Measurements from ENCODE around the gene PDGFB.

Gene PDGFB

DNA sequence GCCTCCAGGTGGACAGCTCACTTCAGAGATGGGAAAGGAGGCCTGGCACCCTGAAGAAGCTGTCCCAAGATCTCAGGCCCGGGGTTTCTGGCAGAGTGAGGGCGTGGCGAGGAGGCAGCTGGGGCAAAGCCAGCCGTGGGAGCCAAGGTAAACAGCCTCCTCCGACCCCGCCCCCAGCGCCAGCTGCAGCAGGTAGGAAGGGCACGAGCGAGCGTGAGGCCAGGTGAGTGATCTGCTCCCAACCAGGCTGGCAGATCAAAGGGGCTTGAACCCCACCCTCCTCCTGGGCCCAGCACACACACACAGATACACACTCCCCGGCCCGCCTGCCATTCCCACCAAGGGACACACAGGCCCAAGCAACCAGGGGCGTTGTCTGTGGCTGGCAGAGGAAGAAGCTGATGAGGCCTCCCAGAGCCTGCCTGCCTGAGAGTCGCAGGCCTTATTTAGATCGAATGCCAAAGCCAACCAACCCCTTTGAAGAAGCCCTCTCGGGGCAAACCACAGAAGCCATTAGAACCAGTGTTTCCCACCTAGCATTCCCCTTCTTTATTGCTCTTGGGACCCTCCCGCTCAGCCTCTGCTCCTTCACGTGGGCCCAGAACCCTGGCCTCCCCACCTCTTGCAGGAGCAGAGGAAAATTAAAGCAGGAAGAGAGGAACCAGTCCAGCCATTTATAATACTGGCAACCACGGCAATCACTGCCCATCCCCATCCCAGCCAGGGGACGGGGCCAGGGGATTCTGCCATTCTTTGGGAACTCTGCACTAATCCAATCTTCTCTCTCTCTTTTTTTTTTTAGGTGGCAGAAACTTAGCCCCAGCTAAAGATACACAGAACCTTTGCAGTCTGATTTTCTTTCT is 5.0 kb downstream of the PDGFB start:
- no peak for DNase-seq (ENCODE audit: low spot score)

DNA sequence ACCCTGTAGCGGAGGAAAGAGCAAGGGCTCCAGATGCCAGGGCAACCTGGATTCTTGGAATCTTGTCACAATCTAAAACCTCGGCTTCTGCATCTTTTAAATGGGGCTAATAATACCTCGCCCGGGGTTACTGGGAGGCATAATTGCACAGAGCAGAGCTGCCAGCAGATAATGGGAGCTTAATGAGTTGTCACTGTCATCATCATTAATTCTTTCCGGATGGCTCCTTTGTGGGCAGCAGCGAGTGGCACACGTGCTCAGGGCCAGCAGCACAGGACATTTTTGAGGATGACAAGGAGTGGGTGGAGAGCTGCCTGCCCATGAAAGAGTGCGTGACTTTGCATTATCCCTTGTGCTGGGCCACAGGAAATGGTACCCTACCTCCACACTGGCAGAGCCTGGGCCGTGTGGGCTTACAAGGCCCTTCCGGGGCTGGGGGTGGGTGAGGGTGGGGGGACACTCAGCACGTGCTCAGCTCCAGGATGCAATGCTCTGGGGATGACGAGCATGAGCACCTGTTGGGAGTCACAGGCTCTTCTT is 5.7 kb downstream of the PDGFB start:
- no peak for DNase-seq (ENCODE audit: low spot score)

DNA sequence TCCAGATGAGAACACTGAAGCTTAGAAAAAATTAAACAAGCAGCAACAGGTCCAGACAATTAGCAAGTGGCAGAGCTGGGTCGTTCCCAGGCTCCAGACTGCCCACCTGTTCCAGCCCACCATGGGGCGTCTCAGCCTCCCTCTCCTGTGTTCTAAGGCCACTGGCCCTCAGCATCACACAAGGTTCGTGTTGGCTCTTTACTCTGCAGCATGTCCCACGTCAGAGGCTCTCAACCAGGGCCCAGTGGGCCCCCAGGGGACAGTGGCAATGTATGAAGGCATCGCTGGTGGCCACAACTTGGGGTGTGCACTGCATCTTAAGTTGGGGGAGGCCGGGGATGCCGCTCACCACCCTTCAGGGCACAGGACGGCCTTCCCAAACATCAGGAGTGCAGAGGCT is 6.2 kb downstream of the PDGFB start:
- no peak for DNase-seq (ENCODE audit: low spot score)

DNA sequence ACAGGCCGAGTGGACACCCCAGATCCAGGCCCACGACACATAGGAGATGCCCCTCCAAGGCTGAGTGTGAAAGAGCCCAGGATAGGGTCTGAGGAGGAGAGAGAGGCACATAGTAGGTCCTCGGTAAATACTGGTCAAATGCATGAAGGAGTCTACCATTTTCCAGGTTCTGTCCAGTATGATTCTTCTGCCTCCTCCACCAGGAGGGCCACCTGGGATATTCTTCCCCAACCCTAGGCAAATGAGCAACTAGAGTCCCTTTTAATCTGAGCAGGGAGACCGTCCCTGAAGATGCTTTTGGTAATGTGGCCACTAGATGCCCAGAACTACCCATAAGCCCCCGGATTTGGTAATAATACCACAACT is 6.7 kb downstream of the PDGFB start:
- no peak for DNase-seq (ENCODE audit: low spot score)

DNA sequence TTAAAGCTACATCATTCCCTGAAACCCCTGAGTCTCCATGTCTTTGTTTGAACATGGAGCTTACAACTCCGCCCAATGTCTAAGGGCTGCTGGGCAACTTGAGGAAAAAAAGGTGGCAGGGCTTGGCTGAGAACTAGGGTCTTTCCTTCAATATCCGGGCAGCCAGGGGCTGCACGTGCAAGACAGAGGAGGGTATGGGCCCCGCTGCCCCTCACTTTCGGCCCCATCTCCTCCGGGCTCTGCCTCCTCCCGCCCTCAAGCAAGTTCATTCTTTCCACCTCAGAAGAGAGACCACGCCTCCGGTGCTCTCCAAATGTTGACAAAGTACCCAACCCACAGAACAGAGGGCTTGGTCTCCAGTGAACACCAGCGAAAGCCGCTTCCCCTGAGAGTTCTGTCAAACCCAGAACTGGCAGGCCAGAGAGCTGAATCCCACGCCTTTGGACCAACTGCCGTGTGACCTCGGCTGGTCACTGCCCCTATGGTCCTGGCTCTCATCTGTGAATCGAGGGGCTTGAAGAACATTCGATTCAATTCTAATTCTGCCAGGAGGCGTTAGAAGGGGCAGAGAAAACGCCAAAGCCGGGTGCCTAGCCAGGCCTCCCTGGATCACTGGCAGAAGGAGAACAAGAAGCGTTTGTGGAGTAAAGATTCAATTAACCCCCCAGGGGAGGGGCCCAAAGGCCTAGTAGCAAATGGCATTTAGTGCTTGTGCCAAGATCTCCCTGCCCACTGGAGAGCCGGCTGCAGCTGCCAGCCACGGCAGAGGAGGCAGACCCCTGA is 7.3 kb downstream of the PDGFB start:
- no peak for DNase-seq (ENCODE audit: low spot score)

DNA sequence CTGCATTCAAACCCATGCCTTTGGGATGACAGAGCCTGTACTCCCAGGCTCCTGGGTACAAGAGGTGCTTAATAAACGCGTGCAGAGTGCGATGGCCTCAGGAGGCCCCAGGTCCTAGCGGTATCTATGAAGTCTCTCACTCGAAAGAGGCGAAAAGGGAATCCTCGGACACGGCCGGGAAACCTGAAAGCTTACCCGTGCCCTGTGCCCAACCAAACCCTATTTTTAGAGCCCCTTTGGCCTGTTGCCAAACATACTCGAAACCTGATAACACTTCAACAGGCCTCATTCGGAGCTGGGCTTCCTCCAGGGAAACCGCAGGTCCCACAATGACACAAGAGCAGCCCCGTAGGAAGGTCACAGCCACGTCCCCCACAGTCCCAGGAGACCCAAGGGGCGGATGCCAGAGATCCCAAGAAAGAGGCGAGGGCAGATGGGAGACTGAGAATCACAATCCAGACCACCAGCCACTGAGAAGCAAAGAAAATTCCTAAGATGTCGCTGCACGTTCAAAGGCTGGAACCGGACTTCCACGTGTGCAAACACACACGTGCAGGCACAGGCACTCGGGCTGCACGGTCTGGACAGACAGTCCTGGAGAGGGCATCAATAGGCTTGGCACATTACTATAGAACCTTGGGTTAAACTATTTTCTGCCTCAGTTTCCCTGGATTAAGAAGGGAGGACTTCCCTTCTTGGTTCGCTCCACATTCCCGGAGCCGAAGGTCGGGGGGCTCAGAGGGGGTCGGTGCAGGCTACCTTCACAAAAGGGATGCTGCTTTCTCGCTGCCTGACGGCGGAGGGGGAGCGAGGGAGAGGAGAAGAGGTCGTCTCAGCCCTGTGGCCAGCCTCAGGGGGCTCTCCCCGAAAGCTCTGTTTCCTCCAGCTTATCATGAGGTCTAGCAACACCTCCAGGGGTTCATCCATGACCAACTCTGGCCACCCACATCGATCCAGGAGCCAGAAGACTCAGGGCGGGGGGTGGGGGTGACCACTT is 8.2 kb downstream of the PDGFB start:
- DNase-seq (ENCODE audit: low spot score), result no peak

DNA sequence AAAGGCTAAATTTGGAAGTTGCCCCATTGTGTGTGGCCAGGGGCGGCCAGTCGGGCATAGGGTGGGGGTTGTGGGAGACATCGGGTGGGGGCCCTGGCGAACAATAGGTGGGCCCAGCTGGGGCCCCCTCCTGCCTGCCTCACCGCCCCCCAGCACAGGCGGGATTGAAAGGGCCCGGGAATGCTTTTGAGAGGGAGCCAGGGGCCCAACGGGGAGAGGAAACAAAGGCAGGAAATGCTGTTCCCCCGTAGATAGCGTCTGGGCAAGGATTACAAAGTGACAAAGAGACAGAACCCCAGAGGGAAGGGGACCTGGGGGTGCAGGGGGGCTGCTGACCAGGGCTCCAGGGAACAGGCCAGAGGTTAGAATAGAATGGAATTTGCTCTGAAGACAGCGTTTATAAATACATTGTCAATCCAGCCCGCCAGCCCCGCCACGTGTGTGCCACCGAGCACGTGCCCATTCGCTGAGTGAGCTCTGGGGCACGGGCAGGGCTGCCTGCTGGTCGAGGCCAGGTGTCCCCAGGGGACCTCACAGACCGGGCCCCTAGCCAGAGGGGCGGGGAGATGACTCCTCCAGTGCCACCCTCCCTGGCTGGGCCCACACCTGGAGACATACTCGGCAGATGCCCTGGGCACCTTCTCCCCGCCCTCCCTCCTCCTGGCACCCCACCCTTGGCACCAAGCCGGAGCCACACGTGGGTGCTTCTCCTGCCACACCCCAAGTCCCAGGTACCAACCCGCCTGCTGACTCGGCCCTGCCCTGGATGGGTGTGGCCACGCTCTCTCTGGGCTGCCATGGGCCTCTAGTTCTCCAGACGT is 9.7 kb downstream of the PDGFB start:
- no peak for DNase-seq (ENCODE audit: low spot score)

DNA sequence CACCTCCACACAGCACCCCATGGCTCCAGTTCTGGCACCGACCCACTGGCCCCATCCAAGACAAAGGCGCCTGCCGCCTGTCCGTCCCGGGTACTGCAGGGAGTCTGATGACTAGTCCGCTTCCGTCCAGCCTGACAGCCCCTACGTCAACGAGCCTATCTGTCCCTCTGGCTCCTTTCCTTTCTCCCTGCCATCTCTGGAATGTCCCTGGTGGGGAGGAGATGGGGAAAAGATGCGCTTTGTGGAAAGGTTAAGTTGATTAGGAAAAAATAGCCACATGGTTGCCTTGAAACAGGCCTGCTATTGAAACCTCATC is 10.4 kb downstream of the PDGFB start:
- peak; percentile 65 for DNase-seq (ENCODE audit: low spot score)

DNA sequence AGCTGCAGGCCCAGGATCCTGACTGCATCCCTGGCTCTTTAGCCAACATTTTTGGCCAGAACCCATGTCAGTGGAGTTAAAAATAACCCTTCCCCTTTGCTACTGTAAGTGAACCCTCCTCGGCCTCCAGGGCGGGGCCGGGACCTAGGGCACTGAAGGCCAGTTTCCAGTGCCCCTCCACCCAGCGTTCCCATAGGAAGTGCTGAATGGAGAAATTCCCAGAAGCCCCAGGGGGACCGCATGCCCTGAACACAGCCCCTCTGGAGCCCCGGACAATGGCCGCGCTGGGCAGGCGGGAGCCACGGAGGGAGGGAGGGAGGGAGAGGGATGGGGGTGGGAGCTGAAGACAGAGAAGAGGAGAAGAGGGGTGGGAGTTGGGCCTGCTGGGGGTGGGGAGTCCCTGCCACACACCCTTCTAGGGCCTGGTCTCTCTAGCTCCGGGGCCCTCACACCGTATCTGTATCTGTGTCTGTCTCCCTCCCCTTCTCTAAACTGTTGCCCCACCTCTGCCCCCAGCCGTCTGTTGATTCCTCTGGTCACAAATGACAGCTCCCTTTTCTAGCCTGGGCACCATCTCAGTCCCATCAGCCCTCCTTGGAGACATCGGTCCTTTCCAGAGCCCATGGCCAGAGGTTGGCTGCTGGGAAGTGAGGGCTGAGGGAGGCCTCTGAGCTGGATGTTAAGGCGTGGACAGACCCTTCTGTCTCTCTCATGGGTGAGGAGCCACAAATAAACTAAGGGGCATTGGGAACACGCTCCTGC is 10.9 kb downstream of the PDGFB start:
- no peak for DNase-seq (ENCODE audit: low spot score)

DNA sequence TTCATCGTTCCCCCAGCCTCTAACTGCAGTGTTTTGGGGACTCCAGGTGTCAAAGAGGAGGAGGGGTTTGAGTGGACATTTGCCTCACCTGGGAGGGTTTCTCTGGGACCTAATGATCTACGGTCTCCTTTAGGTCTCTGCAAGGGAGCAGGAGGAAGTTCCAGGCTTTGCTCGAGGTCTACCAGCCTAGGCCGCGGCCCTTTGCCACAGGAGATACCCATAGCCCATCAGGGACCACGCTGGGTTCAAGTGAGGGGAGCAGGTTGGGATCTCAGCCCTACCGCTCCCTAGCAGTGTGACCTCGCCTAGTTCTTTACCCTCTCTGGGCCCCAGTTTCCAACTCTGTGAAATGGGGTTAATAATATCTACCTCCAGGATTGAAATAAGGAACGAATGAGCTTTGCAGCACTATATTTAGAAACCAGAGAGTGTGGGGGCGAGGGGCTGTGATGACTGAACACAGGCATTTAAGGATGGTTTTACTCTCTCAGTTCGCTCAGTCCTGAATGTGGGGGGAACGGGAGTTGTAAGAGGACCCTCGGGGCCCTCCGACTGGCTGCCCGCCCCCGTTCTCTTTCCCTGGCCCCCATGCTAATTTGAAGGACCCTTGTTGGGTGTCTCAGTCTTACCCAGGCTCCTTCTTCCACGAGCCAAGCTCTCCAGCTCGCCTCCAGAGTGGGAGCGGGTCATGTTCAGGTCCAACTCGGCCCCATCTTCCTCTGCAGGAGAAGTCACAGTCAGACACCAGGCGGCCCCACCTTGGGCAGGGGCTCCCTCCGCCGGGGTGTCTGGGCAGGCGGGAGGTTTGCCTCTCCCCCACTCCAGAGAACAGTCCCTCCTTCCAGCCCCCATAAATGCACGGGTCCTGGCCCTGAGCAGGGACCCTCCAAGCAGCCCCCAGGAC is 11.7 kb downstream of the PDGFB start:
- DNase-seq (ENCODE audit: low spot score), result no peak

DNA sequence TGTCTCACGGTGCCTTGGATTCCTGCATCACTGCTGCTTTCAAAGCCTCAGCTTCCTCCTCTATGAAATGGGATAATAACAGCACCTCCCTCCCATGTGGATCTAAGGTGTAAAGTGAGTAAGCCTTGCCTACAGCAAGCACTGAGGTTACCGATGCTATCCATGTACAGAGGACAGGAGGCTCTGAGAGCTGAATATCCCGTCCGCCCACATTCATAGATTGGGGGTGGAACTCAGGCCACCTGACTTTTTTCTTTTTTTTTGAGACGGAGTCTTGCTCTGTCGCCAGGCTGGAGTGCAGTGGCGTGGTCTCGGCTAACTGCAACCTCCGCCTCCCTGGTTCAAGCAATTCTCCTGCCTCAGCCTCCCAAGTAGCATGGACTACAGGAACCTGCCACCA is 12.5 kb downstream of the PDGFB start:
- DNase-seq (ENCODE audit: low spot score), result no peak

DNA sequence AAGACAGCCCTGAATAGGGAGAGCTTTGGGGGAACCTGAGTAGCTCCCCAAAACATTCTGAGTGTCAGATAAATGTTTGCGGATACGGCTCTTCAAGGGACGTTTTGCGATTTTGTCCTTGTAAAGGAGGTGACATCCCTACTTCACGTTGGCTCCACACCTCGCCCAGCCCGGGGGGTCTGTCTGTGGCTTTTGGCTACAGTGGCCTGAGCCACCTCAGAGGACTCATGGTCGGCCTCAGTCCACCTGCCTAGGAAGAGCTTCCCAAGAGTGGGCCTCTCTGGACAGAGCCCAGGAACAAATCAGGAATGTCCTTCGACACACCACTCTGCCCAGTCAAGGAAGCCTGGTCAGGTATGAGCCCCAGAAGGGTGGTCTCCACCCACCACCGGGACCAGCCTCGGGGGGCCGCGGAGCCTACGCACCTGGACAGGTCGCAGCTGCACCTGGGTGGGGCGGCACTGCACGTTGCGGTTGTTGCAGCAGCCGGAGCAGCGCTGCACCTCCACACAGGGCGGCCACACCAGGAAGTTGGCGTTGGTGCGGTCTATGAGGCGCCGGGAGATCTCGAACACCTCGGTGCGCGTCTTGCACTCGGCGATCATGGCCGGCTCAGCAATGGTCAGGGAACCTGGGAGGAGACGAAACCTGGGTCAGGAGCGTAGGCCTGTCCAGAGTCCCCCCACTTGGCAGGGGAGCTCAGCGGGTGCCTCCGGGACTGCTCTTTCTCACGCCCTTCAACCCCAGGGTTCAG is 13.4 kb downstream of the PDGFB start:
- no peak for DNase-seq (ENCODE audit: low spot score)

DNA sequence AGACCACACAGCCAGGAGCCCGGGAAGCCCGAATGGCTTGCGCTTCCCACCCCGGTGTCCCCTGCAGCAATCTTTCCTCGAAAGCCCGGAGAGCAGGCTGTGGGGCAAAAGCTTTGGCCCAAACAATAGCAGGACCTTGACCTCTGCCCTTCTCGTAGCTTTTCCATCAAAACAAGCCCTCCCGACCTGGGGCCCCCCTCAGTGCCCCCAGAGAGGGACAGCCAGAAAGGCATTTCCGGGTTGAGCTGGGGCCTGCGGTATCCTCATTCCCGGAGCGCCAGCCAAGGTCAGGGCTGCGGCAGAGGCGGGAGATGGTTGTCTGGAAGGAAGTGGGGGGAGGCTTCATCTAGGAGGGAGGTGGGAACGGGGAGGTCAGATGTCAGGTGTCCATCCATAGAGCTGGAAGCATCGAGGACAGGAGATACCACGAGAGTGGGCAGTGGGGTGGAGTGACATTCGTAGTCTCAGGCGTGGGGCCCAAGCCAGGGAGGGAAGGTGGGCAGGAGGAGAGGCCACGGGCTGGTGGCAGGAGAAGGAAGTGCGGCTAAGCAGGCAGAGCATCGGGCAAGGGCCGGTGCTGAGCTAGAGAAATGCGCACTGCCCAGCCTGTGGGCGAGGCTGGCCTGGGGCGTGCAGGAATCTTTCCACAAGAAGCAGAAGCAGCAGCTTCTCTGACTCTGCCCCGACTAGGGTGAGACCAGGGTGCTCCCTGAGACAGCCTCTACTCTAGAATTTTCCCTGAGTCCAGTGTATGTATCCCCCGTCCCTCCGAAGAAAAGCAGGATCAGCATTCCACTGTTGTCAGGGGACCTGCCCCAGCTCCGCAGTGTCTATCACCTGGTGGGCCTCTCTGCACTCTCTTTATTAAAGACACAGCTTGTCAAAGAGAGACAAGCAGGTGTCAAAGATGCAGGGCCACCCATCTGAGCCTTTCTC is 14.3 kb downstream of the PDGFB start:
- DNase-seq (ENCODE audit: low spot score), result no peak

DNA sequence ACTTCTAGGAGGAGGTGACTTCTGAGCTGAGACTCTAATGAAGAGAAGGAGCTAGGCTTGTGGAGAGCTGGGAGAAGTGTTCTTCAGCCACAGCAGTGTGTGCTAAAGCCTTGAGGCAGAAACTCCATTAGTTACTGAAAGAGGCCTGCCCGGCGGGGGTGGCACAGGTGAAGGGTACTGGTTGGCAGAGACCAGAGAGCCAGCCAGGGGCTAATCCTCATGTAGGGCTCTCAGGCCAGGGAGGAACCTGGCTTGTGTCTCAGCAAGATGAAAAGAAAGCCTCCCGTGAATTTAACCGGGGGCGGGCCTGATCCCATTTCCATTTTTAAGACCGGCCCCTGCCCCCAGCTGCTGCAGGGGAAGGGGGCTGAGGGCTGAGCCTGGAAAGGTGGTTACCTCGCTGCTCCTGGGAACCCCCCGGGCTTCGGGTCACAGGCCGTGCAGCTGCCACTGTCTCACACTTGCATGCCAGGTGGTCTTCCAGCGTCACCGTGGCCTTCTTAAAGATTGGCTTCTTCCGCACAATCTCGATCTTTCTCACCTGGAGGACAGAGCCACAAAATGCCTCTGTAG is 15.0 kb downstream of the PDGFB start:
- DNase-seq (ENCODE audit: low spot score), result no peak

DNA sequence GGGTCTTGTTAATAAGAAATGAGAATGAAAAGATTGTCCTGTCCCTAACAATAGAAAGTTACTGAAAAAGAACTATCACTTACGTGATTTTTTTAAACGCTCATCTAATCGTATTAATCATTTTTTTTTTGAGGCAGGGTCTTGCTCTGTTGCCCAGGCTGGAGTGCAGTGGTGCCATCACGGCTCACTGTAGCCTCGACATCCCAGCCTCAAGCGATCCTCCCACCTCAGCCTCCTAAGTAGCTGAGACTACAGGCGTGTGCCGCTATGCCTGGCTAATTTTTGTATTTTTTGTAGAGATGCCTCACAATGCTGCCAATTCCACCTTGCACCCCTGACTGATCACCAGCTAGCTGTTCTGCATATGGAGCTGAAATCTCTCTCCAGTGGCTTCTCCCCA is 15.7 kb downstream of the PDGFB start:
- no peak for DNase-seq (ENCODE audit: low spot score)

DNA sequence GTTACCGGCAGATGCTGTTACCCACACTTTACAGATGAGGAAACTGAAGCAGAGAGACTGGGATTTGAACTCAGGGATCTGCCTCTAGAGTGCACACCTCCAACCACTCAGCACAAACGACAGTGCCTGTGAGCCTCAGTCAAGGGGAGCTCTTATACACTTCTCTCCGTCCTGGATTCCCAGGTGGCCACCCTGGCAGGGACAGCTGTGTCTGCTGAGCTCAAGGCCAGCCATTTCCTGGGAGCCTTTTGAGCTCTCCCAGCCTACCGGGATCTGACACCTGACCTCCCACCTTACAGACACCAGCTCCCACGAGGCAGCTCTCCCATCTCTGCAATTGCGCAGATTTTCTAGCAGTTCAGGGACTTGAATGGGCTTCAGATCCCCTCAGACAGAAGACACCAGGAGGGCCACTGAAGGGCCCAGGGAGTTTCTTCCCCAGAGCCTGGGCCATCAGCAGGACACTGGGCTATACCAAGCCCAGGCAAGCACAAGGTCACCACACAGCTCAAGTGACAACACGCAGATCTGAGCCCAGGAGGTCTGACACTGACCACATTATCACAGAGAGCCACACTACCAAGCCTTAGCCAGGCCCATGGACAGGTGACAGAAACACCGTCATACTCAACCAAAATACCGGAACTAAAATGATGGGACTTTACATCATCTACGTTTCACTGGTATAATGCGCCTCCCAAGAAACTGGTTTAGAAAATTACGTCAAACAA is 17.1 kb downstream of the PDGFB start:
- no peak for DNase-seq (ENCODE audit: low spot score)

DNA sequence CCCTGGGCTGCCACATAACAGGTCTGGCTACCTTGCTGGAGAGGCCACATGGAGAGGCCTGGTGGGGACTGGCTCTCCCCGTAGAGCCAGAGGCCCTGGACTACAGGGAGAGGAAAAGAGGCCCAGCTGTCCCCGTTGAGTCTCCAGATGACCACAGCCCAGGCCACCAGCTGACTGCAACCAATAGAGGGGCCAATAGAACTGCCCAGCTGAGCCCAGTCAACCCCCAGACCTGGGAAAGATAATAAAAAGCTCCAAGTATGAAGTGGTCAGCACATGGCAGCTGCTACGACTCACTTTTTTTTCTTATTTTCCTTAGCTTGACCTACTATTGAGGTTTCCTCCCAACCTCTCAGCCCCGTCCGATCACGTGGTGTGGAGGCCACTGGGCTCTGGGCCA is 18.4 kb downstream of the PDGFB start:
- DNase-seq (ENCODE audit: low spot score), result no peak
